Measurements from ENCODE around the gene SLC25A45.

The SLC25A45 gene

DNA sequence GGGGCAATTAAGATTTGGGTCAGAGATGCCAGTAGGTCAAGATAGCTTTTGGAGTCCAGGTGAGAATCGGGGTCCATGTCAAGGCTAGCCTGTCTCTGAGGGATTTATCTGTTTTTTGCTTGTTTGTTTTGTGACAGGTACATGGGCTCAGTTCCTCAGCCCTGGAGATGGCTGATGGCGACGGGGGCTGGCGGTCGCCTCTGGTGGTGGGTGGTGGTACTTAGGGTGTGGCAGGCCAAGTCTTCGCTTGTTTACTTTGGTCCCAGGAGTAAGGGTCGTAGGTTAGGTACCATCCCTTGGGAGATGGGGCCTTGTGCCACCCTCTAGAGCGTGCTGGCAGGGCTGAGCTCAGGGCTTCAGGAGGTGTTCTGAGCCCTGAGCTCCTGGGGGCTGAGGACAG lies 4.7 kb downstream of the SLC25A45 start:
- DNase-seq (ENCODE audit: extremely low read depth, insufficient read length) = no peak
- Histone ChIP-seq H3K36me3 (ENCODE audit: control insufficient read depth, insufficient read depth, low read length) (peaks cover 11% of the 10 kb centered on the region), H3K27me3 (replicated peaks; ENCODE audit: control insufficient read depth, insufficient read depth, low read length) (no peaks in the 10 kb centered on the region), H3K4me3 (replicated peaks; ENCODE audit: low read depth, low read length) (no peak overlapping the region)
- TF ChIP-seq, protein P1, sequence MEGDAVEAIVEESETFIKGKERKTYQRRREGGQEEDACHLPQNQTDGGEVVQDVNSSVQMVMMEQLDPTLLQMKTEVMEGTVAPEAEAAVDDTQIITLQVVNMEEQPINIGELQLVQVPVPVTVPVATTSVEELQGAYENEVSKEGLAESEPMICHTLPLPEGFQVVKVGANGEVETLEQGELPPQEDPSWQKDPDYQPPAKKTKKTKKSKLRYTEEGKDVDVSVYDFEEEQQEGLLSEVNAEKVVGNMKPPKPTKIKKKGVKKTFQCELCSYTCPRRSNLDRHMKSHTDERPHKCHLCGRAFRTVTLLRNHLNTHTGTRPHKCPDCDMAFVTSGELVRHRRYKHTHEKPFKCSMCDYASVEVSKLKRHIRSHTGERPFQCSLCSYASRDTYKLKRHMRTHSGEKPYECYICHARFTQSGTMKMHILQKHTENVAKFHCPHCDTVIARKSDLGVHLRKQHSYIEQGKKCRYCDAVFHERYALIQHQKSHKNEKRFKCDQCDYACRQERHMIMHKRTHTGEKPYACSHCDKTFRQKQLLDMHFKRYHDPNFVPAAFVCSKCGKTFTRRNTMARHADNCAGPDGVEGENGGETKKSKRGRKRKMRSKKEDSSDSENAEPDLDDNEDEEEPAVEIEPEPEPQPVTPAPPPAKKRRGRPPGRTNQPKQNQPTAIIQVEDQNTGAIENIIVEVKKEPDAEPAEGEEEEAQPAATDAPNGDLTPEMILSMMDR (IDR thresholded peaks at IDR 0.05; ENCODE audit: insufficient read depth, low read length, poor library complexity, severe bottlenecking) = no peak

DNA sequence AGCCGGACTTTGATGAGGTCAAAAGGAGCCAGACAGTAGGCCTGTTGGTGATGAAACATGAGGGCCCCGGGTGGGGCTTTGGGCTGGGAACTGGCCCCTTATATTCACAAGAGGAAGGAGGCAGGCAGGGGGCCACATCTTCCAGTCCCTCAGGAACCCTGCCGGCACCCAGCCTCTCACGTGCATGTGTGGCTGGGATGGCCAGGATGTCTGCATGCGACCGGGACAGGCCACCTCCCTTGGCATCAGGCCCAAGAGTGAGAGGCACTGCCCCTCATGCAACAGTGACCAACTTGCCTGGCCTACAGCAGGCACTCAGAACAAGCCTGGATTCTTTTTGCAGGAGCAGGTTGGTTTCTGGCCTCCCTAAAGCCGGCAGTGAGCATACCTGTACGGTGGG lies 5.4 kb downstream of the SLC25A45 start:
- TF ChIP-seq, protein P1 (IDR thresholded peaks at IDR 0.05; ENCODE audit: insufficient read depth, low read length, poor library complexity, severe bottlenecking) = no peak
- Histone ChIP-seq H3K27me3 (replicated peaks; ENCODE audit: control insufficient read depth, insufficient read depth, low read length) (no peaks in the 10 kb centered on the region), H3K36me3 (ENCODE audit: control insufficient read depth, insufficient read depth, low read length) (peaks cover 11% of the 10 kb centered on the region), H3K4me3 (replicated peaks; ENCODE audit: low read depth, low read length) (no peak overlapping the region)
- no peak for DNase-seq (ENCODE audit: extremely low read depth, insufficient read length)

DNA sequence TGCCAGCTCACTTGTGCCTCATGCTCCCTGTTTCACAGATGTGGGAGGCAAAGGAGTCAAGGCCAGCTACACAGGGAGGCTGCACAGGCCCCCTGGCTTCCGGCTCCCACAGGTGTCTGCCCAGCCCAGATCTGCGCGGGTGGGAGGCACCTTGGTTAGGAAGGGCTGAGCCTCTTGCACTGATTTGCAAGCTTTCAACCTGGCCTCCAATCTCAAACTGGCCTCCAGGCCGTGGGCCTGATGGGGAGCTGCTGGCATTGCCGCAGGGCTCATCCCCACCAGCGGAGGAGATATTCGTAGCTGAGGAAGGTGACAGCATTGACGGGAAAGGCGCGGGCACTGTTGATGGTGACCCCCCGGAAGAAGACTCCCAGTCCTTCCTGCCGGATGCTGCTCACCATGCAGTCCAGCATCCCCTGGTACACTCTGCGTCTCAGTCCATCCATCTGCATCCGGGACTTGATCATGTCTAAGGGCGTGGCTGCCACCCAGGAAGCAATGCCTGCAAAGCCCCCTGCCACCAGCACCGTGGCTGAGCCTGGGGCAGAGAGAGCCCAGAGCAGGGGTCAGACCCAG lies 6.2 kb downstream of the SLC25A45 start:
- peaks cover 11% of the 10 kb centered on the region for H3K36me3 ChIP-seq (ENCODE audit: control insufficient read depth, insufficient read depth, low read length)
- TF ChIP-seq, protein P1 (IDR thresholded peaks at IDR 0.05; ENCODE audit: insufficient read depth, low read length, poor library complexity, severe bottlenecking) = no peak
- H3K4me3 ChIP-seq (replicated peaks; ENCODE audit: low read depth, low read length) = no peak overlapping the region
- H3K27me3 ChIP-seq (replicated peaks; ENCODE audit: control insufficient read depth, insufficient read depth, low read length) = no peaks in the 10 kb centered on the region
- DNase-seq (ENCODE audit: extremely low read depth, insufficient read length) = no peak

DNA sequence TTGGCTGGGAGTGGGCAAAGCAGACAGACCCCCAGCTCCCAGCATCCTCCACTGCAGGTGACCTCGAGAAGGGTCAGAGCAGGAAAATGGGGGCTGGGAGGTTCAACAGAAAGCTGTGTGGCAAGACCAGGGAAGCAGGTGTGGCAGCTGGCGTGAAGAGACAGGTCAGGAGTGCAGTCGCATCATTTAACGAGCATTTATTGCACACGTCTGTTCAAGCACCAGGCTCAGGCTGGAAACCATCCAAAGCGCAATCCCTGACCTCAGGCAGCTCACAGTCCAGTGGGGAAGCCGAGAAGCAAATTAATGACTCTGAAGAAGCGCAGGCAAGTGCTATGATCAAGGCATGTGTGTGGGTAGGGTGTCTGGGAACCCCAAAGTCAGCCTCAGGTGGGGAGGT lies 7.4 kb downstream of the SLC25A45 start:
- DNase-seq (ENCODE audit: extremely low read depth, insufficient read length) = no peak
- no peaks in the 10 kb centered on the region for H3K27me3 ChIP-seq (replicated peaks; ENCODE audit: control insufficient read depth, insufficient read depth, low read length)
- no peak overlapping the region for H3K4me3 ChIP-seq (replicated peaks; ENCODE audit: low read depth, low read length)
- TF ChIP-seq, protein P1 (IDR thresholded peaks at IDR 0.05; ENCODE audit: insufficient read depth, low read length, poor library complexity, severe bottlenecking) = no peak
- peaks cover 8% of the 10 kb centered on the region for H3K36me3 ChIP-seq (ENCODE audit: control insufficient read depth, insufficient read depth, low read length)

DNA sequence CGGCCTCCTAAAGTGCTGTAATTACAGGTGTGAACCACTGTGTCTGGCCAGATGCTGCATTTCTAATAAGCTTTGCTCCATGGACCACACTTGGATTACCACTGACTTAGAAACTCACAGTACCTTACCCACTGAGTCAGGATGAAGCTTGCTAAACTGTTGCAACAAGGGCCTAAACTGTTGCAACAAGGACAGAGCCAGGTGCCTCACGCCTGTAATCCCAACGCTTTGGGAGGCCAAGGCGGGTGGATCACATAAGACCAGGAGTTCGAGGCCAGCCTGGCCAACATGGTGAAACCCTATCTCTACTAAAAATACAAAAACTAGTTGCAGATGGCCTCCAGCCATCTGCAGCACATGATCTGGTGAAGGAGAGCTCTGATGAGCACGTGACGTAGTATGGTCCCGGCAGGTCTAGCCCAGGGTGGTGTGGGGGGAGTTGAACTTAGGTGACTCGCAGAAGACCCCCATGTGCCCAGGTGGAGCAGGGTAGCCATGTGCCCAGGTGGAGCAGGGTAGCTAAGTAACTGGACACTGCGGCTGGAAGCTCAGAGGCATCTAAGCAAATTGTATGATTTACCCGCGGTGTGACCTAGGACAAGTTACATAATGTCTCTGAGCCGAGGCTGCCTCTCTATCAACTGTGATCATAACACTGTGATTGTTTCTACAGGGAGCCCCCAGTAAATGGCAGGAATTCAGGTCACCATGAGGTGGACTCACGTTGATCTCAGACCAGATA lies 8.4 kb downstream of the SLC25A45 start:
- DNase-seq (ENCODE audit: extremely low read depth, insufficient read length) = no peak
- Histone ChIP-seq H3K4me3 (replicated peaks; ENCODE audit: low read depth, low read length) (no peak overlapping the region), H3K36me3 (ENCODE audit: control insufficient read depth, insufficient read depth, low read length) (peaks cover 3% of the 10 kb centered on the region), H3K27me3 (replicated peaks; ENCODE audit: control insufficient read depth, insufficient read depth, low read length) (no peaks in the 10 kb centered on the region)
- TF ChIP-seq, protein P1 (IDR thresholded peaks at IDR 0.05; ENCODE audit: insufficient read depth, low read length, poor library complexity, severe bottlenecking) = no peak

Data from GM06990 (cell line).